WI38 (cell line): ENCODE measurements around the gene MYLK.

Experiments used
- H3K4me3 ChIP-seq: 2 replicates; pipeline ENCODE4 v1.5.1; 2011; ENCODE audit warnings: low read depth, mild to moderate bottlenecking, control low read depth, low read length
- TF ChIP-seq, protein P1 (sequence below): IDR thresholded peaks from 2 replicates; pipeline ENCODE4 v1.5.1; 2012; ENCODE audit warnings: low read depth, mild to moderate bottlenecking, control low read depth, low read length

MYLK gene

DNA sequence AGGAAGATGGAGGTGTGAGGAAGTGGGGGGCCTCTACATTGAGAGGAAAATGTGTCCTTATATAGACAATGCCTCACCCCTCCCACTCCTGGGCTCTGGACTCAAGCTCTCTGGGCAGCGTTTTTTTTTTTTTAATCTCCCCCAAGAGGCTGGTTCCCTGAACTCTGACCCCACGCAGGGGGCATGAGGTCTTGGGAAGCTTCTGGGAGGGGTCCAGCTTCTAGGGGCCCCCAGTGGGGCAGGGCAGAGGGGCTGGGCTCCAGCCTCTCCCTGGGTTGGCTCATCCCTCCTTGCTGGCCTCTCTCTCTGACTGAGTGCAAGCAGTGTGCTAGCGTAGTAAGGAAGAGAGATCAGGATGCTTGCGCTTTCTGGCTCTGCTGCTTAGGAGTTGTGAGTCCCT is 197.9 kb downstream of the MYLK start:
- no peak overlapping the region for H3K4me3 ChIP-seq
- TF ChIP-seq, protein P1, sequence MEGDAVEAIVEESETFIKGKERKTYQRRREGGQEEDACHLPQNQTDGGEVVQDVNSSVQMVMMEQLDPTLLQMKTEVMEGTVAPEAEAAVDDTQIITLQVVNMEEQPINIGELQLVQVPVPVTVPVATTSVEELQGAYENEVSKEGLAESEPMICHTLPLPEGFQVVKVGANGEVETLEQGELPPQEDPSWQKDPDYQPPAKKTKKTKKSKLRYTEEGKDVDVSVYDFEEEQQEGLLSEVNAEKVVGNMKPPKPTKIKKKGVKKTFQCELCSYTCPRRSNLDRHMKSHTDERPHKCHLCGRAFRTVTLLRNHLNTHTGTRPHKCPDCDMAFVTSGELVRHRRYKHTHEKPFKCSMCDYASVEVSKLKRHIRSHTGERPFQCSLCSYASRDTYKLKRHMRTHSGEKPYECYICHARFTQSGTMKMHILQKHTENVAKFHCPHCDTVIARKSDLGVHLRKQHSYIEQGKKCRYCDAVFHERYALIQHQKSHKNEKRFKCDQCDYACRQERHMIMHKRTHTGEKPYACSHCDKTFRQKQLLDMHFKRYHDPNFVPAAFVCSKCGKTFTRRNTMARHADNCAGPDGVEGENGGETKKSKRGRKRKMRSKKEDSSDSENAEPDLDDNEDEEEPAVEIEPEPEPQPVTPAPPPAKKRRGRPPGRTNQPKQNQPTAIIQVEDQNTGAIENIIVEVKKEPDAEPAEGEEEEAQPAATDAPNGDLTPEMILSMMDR: no peak

DNA sequence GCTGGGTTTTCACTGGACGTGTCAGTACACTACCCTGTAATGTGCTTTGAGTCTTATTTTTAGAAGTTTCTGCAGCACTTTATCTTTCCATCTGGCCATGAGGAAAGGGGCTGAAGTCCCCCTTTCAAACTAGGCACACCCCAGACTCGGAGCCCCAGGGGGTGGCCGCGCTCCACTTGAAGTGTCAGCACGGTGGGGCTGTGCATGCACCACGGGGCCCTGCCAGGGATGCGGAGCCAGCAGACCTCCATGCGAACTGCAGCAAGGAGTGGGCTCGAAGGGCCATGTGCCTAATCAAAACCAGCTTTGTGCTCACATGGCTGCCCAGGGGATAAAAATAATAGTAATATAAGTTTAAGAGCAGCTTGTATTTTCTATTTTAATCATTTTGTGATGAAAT is 198.4 kb downstream of the MYLK start:
- TF ChIP-seq, protein P1: no peak
- H3K4me3 ChIP-seq: no peak overlapping the region

DNA sequence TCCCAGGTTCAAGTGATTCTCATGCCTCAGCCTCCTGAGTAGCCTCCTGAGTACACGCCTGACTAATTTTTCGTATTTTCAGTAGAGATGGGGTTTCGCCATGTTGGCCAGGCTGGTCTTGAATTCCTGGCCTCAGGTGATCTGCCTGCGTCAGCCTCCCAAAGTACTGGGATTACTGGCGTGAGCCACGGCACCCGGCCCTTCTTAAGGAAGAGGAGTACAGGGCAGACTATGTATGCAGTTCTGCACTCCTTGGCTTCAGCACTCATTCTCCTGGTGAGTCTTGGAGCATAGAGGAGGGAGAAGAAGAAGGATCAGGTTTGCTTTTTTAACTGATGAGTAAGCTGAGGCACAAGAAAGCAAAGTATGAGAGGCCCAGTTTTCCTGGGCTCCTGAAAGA is 199.5 kb downstream of the MYLK start:
- TF ChIP-seq, protein P1: no peak
- no peak overlapping the region for H3K4me3 ChIP-seq

DNA sequence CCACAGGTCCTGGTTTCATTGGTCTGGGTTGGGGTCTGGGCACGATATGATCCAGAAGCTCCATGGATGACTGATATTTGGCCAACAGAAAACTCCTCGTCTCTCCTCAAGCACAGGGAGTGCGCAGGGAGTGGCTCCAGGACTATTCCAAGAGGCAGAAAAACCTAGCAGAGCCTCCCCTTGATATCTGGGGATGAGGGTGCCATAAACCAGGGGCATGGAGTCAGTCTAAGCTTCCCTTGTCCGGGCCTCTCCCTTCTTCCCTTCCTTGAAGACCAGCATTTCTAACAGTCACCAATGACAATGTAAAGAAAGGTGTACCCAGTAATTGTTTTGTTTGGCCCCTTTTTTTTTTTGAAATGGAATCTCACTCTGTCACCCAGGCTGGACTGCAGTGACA is 199.9 kb downstream of the MYLK start:
- no peak overlapping the region for H3K4me3 ChIP-seq
- TF ChIP-seq, protein P1: no peak

DNA sequence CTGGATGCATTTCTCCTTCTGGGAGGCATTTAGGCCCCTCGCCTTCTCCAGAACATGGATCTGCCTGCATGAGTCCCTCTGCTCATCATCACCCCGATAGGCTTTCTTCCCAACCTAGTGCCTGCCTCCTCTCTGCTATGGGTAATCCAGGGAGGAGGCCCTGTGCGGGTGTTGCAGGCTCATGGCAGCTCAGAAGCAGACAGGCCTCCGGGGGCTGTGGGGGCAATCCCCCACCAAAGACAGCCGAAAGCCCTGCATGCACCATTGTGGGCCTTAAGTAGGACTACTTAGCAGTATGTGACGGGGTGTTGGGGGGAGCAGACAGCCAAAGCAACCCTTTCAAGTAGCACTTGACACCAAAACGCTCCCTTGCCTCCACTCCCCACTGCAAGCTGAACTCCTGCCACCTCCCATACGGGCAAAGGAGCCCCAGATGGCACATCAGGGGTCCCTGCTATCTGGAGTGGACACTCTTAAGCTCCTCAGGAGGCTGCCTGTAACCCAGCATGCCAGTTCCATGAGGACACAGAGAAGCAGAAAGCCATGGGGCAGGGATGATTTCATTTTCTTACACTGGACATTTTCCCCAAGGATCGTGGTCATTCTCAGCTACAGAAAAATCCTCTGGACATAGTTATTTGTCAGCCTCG is 200.5 kb downstream of the MYLK start:
- TF ChIP-seq, protein P1: no peak

DNA sequence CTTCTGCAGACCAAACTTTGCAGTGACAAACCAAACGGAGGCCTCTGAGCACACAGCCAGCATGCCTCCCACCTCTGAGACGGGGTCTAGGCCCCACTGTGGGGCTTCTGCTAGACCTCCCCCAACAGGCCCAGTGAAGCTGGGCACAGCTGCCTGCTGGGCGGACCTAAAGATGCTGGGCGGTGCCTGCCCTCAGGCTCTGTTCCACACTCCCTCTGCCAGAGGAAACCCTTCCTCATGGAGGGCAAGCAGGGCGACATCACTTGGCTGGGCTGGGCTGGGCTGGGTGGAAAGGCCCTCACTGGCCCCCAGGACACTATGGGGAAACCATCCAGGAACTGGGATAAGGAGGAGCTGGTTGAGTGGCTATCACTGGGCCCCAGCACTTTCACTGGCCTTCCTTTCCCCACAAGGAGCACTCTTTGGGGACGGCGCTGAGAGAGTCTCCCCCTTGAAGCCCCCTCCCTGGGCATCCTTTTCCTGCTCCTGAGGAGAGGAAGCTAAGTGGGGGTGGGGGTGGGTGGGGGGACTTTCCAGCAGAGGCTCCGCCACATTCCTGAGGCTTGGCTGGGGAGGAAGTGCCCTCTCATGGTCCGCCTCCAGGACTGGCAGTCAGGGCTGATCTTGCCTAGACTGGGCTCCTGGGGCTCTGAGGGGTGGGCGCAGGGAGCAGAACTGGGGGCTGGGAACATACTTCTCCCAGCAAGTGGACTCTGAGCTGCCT is 201.2 kb downstream of the MYLK start:
- TF ChIP-seq, protein P1: no peak
- no peak overlapping the region for H3K4me3 ChIP-seq

More for the DNA sequence above, 200.5 kb downstream of the MYLK start:
- H3K4me3 ChIP-seq: no peak overlapping the region

DNA sequence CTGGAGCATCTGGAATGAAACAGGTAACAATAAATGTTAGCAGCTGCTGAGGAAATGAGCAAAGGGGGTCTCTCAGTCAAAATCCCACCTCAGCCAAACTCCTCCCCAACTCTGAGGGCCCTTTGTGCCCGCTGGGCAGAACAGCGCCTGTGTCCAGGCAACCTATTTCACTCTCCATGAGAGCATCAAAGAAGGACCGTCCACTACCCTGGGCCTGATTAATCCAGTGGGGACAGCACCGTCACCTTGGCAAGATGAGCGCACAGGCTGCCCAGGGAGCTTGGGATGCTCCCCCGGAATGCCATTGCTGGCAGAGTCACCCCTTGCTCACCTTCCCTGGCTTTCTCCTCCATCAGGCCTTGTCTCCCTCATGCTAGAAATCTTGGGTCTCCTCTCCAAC is 201.8 kb downstream of the MYLK start:
- TF ChIP-seq, protein P1: no peak
- no peak overlapping the region for H3K4me3 ChIP-seq
